ENCODE measurements around the gene BANP.
"Not testable (repeated sequence)": the region's sequence is repeated elsewhere in the genome, so short reads cannot be mapped to it uniquely, and the experiment has no call there.

BANP gene

DNA sequence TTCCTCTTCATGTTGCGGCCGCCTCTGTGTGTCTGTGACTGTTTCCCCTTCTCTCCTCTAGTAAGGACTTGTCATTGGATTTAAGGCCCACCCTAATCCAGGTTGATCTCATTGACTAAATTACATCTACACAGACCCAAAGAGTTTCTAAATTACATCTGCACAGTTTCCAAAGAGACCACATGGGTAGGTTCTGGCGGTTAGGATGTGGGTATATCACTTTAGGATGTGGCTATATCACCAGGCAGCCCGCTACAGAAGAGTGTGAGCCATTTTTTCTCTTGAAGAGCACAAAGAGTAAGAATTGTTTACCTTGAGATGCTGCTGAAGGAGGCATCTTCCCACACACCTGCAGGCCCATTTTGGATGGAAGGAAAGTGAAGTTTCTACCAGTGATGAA is 30.1 kb downstream of the BANP start:
- H3K36me3 ChIP-seq (ENCODE audit: control insufficient read depth in 1 of 2, insufficient read depth in 2 of 2, low read length in 2 of 2), result peaks cover 0 to 32% of the 10 kb centered on the region in 2 donors
- not testable (repeated sequence) for H3K27me3 ChIP-seq (ENCODE audit: control insufficient read depth in 1 of 2, insufficient read depth in 2 of 2, low read length in 2 of 2); H3K4me3 ChIP-seq (ENCODE audit: low read depth in 1 of 2, low read length in 2 of 2); H3K27ac ChIP-seq (ENCODE audit: low read depth, low read length); H3K9ac ChIP-seq (ENCODE audit: low read depth in 1 of 2, low read length in 2 of 2); H3K9me3 ChIP-seq (ENCODE audit: control insufficient read depth in 1 of 2, low read length in 2 of 2); H3K4me1 ChIP-seq (ENCODE audit: control insufficient read depth in 1 of 2, insufficient read depth in 2 of 2, low read length in 2 of 2)

DNA sequence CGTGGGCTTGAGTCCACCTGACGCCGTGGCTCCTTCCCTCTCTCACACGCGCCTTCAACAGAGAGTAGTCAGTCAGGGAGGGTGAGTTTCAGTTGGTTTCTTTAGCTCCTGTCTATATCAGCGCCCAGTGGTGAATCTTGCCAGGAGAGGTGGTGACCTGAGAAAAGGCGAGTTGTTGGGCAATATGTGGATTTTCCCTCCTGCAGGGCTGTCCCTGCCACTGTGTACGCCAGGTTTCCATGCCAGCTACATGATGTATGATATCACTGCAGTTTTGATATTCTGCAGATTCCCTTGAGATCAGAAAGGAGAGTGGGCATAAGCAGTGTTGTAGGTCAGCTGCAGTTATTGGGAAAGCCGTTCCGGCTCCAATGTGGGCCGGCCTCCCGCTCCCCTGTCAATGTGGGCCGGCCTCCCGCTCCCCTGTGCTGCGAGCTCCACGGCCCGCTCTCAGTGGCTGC is 31.4 kb downstream of the BANP start:
- Histone ChIP-seq H3K9me3 (ENCODE audit: control insufficient read depth in 1 of 2, low read length in 2 of 2) (no peaks in the 10 kb centered on the region), H3K36me3 (ENCODE audit: control insufficient read depth in 1 of 2, insufficient read depth in 2 of 2, low read length in 2 of 2) (peaks cover 0 to 32% of the 10 kb centered on the region in 2 donors), H3K27me3 (ENCODE audit: control insufficient read depth in 1 of 2, insufficient read depth in 2 of 2, low read length in 2 of 2) (no peaks in the 10 kb centered on the region), H3K27ac (ENCODE audit: low read depth, low read length) (no peak overlapping the region), H3K4me3 (ENCODE audit: low read depth in 1 of 2, low read length in 2 of 2) (no peak overlapping the region), H3K9ac (ENCODE audit: low read depth in 1 of 2, low read length in 2 of 2) (no peak overlapping the region), H3K4me1 (ENCODE audit: control insufficient read depth in 1 of 2, insufficient read depth in 2 of 2, low read length in 2 of 2) (no peaks in the 10 kb centered on the region)

DNA sequence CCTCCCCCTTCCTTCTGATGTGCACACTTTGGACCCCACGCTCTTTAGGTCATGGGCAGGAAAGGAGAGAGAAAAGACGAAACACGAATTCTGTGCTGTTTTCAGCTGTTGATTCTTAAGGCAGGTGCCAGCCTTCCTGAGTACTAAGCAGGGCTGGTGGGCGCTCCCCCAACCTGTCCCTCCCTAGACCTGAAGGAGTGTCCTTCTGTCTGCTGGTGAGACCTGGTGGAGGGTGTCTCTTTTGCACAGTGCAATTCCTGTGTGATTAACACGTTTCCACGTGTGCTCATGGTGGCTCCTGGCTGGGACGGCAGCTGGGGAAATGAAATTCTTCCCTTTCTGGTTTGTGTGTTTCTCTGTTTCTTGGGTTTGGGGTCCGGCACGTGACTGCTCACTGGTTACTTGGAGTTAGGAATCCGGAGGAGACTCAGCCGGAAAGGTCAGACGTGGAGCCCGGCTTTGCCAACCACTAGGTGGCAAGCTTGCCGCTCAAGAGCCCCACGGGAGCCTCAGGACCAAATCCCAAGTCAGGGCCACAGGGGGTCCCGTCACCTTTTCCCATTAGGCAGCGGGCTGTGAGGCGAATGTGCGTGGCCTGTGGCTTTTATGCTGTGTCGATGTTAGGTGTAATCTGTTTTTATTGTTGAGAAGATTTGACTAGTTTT is 32.0 kb downstream of the BANP start:
- not testable (repeated sequence) for H3K27me3 ChIP-seq (ENCODE audit: control insufficient read depth in 1 of 2, insufficient read depth in 2 of 2, low read length in 2 of 2); H3K4me3 ChIP-seq (ENCODE audit: low read depth in 1 of 2, low read length in 2 of 2); H3K9me3 ChIP-seq (ENCODE audit: control insufficient read depth in 1 of 2, low read length in 2 of 2); H3K27ac ChIP-seq (ENCODE audit: low read depth, low read length); H3K4me1 ChIP-seq (ENCODE audit: control insufficient read depth in 1 of 2, insufficient read depth in 2 of 2, low read length in 2 of 2); H3K9ac ChIP-seq (ENCODE audit: low read depth in 1 of 2, low read length in 2 of 2)
- H3K36me3 ChIP-seq (ENCODE audit: control insufficient read depth in 1 of 2, insufficient read depth in 2 of 2, low read length in 2 of 2), result peaks cover 0 to 32% of the 10 kb centered on the region in 2 donors

DNA sequence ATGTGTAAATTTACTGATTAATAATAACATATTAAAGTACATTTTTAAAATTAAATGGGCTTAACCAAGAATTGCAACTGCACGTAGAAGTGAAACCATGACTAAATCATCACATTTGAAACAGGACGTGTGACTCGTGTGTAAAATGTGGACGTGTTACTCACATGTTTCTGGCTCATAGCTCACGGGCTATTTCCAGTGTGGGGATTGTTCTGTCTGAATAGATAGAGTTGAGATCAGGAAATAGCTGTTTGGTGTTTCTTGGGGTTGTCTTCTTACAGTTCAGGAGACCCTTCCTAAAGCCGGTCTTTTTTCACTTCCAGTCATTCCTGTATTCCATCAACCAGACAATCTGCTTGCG is 32.5 kb downstream of the BANP start:
- H3K36me3 ChIP-seq (ENCODE audit: control insufficient read depth in 1 of 2, insufficient read depth in 2 of 2, low read length in 2 of 2), result peaks cover 0 to 32% of the 10 kb centered on the region in 2 donors
- not testable (repeated sequence) for H3K9ac ChIP-seq (ENCODE audit: low read depth in 1 of 2, low read length in 2 of 2); H3K9me3 ChIP-seq (ENCODE audit: control insufficient read depth in 1 of 2, low read length in 2 of 2); H3K4me3 ChIP-seq (ENCODE audit: low read depth in 1 of 2, low read length in 2 of 2); H3K4me1 ChIP-seq (ENCODE audit: control insufficient read depth in 1 of 2, insufficient read depth in 2 of 2, low read length in 2 of 2); H3K27ac ChIP-seq (ENCODE audit: low read depth, low read length); H3K27me3 ChIP-seq (ENCODE audit: control insufficient read depth in 1 of 2, insufficient read depth in 2 of 2, low read length in 2 of 2)

DNA sequence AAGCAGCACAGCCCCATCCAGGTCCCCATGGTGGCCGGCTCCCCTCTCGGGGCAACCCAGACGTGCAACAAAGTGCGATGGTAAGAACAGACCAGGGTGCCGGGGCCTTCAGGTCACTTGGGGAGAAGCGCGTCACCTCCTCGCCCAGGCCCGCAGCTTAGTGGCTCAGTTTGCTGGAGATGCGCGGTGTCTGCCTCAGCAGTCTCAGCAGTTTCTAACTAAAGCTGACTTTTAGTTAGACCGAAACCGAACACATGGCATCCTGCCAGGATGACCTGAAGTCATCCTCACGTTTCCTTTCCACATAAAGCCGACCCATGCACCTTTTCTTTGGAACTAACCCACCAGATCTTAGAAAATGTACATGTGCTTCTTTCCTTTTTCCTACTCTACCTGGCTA is 32.9 kb downstream of the BANP start:
- H3K27me3 ChIP-seq (ENCODE audit: control insufficient read depth in 1 of 2, insufficient read depth in 2 of 2, low read length in 2 of 2); H3K4me3 ChIP-seq (ENCODE audit: low read depth in 1 of 2, low read length in 2 of 2); H3K27ac ChIP-seq (ENCODE audit: low read depth, low read length); H3K4me1 ChIP-seq (ENCODE audit: control insufficient read depth in 1 of 2, insufficient read depth in 2 of 2, low read length in 2 of 2); H3K9me3 ChIP-seq (ENCODE audit: control insufficient read depth in 1 of 2, low read length in 2 of 2); H3K9ac ChIP-seq (ENCODE audit: low read depth in 1 of 2, low read length in 2 of 2): not testable (repeated sequence)
- H3K36me3 ChIP-seq (ENCODE audit: control insufficient read depth in 1 of 2, insufficient read depth in 2 of 2, low read length in 2 of 2), result peaks cover 0 to 29% of the 10 kb centered on the region in 2 donors

DNA sequence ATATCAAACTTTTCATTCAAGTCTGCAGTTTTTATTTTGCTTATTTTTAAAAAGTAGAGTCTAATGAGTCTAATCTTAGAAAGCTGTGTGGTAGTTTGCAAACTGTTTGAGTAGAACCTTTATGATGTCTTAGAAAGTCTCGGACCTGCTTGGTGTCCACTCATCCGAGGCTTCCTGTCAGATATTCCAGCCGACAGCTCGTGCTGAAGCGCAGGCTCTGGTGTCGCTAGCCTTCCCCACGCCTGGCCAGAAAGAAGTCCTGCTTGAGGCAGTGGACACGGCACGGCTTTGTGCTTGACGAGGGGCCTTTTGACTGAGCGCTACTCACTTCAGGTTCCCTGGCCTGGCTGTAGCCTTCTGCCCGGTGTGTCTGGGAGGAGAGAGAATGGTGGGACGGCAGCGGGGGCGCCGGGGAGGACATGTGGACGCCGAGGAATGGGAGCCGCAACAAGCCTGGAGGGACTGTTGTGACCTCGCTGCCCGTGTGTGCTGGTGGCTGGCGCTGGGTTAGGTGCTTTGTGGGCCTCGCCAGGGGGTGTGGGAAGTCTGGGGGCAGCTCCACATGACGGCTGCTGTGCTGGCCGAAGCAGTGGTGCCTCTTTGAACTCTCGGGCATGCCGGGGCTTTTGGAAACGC is 33.5 kb downstream of the BANP start:
- Histone ChIP-seq H3K27ac (ENCODE audit: low read depth, low read length) (no peak overlapping the region), H3K4me1 (ENCODE audit: control insufficient read depth in 1 of 2, insufficient read depth in 2 of 2, low read length in 2 of 2) (no peaks in the 10 kb centered on the region), H3K27me3 (ENCODE audit: control insufficient read depth in 1 of 2, insufficient read depth in 2 of 2, low read length in 2 of 2) (no peaks in the 10 kb centered on the region), H3K9me3 (ENCODE audit: control insufficient read depth in 1 of 2, low read length in 2 of 2) (no peaks in the 10 kb centered on the region), H3K9ac (ENCODE audit: low read depth in 1 of 2, low read length in 2 of 2) (no peak overlapping the region), H3K36me3 (ENCODE audit: control insufficient read depth in 1 of 2, insufficient read depth in 2 of 2, low read length in 2 of 2) (peaks cover 0 to 28% of the 10 kb centered on the region in 2 donors), H3K4me3 (ENCODE audit: low read depth in 1 of 2, low read length in 2 of 2) (no peak overlapping the region)

DNA sequence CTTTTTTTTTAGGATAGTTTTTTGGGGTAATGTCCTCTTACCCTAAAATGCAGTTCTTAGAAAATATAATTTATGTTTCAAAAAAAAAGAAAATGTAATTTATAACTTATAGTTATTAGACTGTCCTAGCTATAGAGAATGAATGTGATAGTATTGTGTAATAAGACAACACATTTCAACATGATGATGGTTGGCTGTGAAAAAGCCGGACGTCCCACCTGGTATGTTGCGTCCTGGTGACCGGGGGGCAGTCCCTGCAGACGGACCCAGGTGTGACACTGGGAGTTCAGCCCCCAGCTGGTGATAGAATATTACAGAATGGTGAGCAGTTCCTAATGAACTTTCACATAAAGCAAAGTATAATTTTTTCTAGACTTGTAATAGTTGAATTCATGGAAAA is 34.3 kb downstream of the BANP start:
- not testable (repeated sequence) for H3K4me1 ChIP-seq (ENCODE audit: control insufficient read depth in 1 of 2, insufficient read depth in 2 of 2, low read length in 2 of 2); H3K9me3 ChIP-seq (ENCODE audit: control insufficient read depth in 1 of 2, low read length in 2 of 2); H3K27ac ChIP-seq (ENCODE audit: low read depth, low read length); H3K4me3 ChIP-seq (ENCODE audit: low read depth in 1 of 2, low read length in 2 of 2); H3K9ac ChIP-seq (ENCODE audit: low read depth in 1 of 2, low read length in 2 of 2); H3K27me3 ChIP-seq (ENCODE audit: control insufficient read depth in 1 of 2, insufficient read depth in 2 of 2, low read length in 2 of 2)
- peaks cover 0 to 28% of the 10 kb centered on the region in 2 donors for H3K36me3 ChIP-seq (ENCODE audit: control insufficient read depth in 1 of 2, insufficient read depth in 2 of 2, low read length in 2 of 2)

DNA sequence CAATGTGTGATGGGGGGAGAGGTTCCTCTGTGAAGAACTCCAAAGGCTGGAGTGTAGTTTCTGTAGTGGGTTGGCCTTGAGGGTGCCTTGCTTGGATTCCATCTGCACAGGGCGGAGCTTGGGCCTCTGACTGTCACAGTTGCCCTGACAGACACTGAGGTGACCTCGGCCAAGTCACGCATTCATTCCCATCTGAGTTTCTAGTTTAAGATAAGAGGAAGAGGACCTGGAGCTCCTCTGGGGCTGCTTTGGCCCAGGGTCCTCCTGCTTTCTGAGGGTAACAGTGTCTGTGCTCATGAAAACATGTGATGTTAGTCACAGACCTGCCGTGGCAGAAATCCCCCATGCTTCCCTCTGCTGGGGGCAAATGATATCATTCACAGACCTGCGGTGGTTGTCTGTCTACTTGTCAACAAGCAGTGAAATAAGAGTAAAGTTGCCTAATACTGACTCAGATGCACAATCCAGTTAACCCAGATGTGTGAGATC is 35.2 kb downstream of the BANP start:
- H3K27me3 ChIP-seq (ENCODE audit: control insufficient read depth in 1 of 2, insufficient read depth in 2 of 2, low read length in 2 of 2); H3K27ac ChIP-seq (ENCODE audit: low read depth, low read length); H3K4me1 ChIP-seq (ENCODE audit: control insufficient read depth in 1 of 2, insufficient read depth in 2 of 2, low read length in 2 of 2); H3K9me3 ChIP-seq (ENCODE audit: control insufficient read depth in 1 of 2, low read length in 2 of 2); H3K4me3 ChIP-seq (ENCODE audit: low read depth in 1 of 2, low read length in 2 of 2); H3K9ac ChIP-seq (ENCODE audit: low read depth in 1 of 2, low read length in 2 of 2): not testable (repeated sequence)
- H3K36me3 ChIP-seq (ENCODE audit: control insufficient read depth in 1 of 2, insufficient read depth in 2 of 2, low read length in 2 of 2), result peaks cover 0 to 26% of the 10 kb centered on the region in 2 donors

DNA sequence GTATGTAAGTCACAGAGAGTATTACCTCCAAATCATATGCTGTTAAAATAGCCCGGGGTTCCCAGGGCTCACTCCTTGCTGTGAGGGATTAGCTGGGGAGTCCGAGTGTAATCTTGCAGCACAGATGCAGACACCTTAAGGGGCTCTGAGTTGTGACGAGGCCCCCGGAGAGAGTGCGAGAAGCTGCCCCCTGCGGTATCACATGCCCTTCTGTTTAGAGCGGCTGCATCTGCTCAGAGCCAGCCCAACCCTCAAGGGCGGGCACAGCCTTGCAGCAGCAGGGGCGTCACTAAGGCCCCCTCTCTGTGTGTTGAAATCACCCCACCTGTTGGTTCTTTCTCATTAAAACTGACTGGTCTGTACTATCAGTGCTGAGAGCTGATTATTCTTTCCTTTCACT is 37.4 kb downstream of the BANP start:
- H3K36me3 ChIP-seq (ENCODE audit: control insufficient read depth in 1 of 2, insufficient read depth in 2 of 2, low read length in 2 of 2), result peaks cover 0 to 24% of the 10 kb centered on the region in 2 donors
- not testable (repeated sequence) for H3K9ac ChIP-seq (ENCODE audit: low read depth in 1 of 2, low read length in 2 of 2); H3K27me3 ChIP-seq (ENCODE audit: control insufficient read depth in 1 of 2, insufficient read depth in 2 of 2, low read length in 2 of 2); H3K4me3 ChIP-seq (ENCODE audit: low read depth in 1 of 2, low read length in 2 of 2); H3K9me3 ChIP-seq (ENCODE audit: control insufficient read depth in 1 of 2, low read length in 2 of 2); H3K4me1 ChIP-seq (ENCODE audit: control insufficient read depth in 1 of 2, insufficient read depth in 2 of 2, low read length in 2 of 2); H3K27ac ChIP-seq (ENCODE audit: low read depth, low read length)

DNA sequence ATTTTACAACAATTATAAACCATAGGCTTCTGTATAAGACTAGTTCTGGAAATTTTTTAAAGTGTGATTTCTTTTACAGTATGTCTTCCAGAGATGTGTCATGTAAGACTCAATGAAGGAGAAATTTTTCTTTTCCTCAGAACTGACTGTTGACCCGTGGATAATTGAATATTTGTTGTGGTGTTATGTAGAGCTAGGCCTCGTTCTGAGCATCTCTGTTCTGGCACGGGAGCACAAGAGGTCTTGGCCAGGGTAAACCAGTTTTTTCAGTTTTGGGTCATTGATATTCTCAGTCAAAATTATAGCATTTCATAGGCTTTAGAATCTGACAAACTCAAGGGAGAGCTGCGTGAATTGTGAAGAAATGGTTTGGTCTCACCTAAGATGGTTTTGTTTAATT is 39.0 kb downstream of the BANP start:
- H3K4me1 ChIP-seq (ENCODE audit: control insufficient read depth in 1 of 2, insufficient read depth in 2 of 2, low read length in 2 of 2); H3K27me3 ChIP-seq (ENCODE audit: control insufficient read depth in 1 of 2, insufficient read depth in 2 of 2, low read length in 2 of 2); H3K9me3 ChIP-seq (ENCODE audit: control insufficient read depth in 1 of 2, low read length in 2 of 2); H3K27ac ChIP-seq (ENCODE audit: low read depth, low read length); H3K9ac ChIP-seq (ENCODE audit: low read depth in 1 of 2, low read length in 2 of 2); H3K4me3 ChIP-seq (ENCODE audit: low read depth in 1 of 2, low read length in 2 of 2): not testable (repeated sequence)
- peaks cover 0 to 25% of the 10 kb centered on the region in 2 donors for H3K36me3 ChIP-seq (ENCODE audit: control insufficient read depth in 1 of 2, insufficient read depth in 2 of 2, low read length in 2 of 2)
